Ureter (tissue), 1 donor: ENCODE measurements around the gene SNCB. TPM values are rescaled to one million over a fixed set of nuclear protein-coding genes. Genes with fewer than 3 reads are reported as not detected.
A peak's percentile ranks its signal among the peaks of the same experiment; 100 is the strongest.
"Not testable (repeated sequence)": the region's sequence is repeated elsewhere in the genome, so short reads cannot be mapped to it uniquely, and the experiment has no call there.

Source experiments
- DNase-seq: peaks from one replicate; pipeline ENCODE4 v3.0.0-alpha.2; 2020; ENCODE audit warnings: low spot score
- total RNA-seq: library from RNA; stranded (reverse); gene quantifications from one replicate; pipeline ENCODE4 v1.2.4, GENCODE V29; 2023
- donor health status: DM: yes; HTN: yes; CAD: no.

The SNCB gene
- total RNA-seq, 1 donor from 2014 or later: not detected

- DNase-seq: no peak
Measured at GRCh38 chr5:176624142-176624541, 6.2 kb downstream of the SNCB start.

GRCh38 chr5:176621661-176622079 lies 8.7 kb downstream of the SNCB start:
- no peak for DNase-seq

GRCh38 chr5:176620333-176620981 lies 9.9 kb downstream of the SNCB start:
- DNase-seq: no peak

- DNase-seq: no peak
Measured at GRCh38 chr5:176619569-176620332, 10.6 kb downstream of the SNCB start.

- no peak for DNase-seq
Measured at GRCh38 chr5:176619203-176619568, 11.1 kb downstream of the SNCB start.

GRCh38 chr5:176618783-176619182 lies 11.6 kb downstream of the SNCB start:
- no peak for DNase-seq

GRCh38 chr5:176616511-176616910 lies 13.8 kb downstream of the SNCB start:
- DNase-seq: no peak

GRCh38 chr5:176614805-176615478 lies 15.4 kb downstream of the SNCB start:
- DNase-seq: no peak

- no peak for DNase-seq
Measured at GRCh38 chr5:176612855-176613254, 17.5 kb downstream of the SNCB start.

- no peak for DNase-seq
Measured at GRCh38 chr5:176612008-176612407, 18.3 kb downstream of the SNCB start.

GRCh38 chr5:176611435-176611834 lies 18.9 kb downstream of the SNCB start:
- DNase-seq: peak; percentile 81

GRCh38 chr5:176610435-176610773 lies 19.9 kb downstream of the SNCB start:
- no peak for DNase-seq

GRCh38 chr5:176609724-176610434 lies 20.5 kb downstream of the SNCB start, which contains the start of gene GPRIN1:
GPRIN1 (minus strand) TSS chr5:176610156; CDS start chr5:176599834, 10,322 bp downstream.
- no peak for DNase-seq

GRCh38 chr5:176608937-176609723 lies 21.2 kb downstream of the SNCB start:
- DNase-seq: no peak

- no peak for DNase-seq
Measured at GRCh38 chr5:176608142-176608705, 22.1 kb downstream of the SNCB start.

GRCh38 chr5:176606875-176607274 lies 23.5 kb downstream of the SNCB start:
- DNase-seq: no peak

GRCh38 chr5:176606032-176606431 lies 24.3 kb downstream of the SNCB start:
- no peak for DNase-seq

- no peak for DNase-seq
Measured at GRCh38 chr5:176603091-176603490, 27.2 kb downstream of the SNCB start.

- no peak for DNase-seq
Measured at GRCh38 chr5:176601901-176602482, 28.3 kb downstream of the SNCB start.

- DNase-seq: not testable (repeated sequence)
Measured at GRCh38 chr5:176599749-176600430, 30.4 kb downstream of the SNCB start.
